Measurements from ENCODE around the gene PARD3B.

PARD3B gene

DNA sequence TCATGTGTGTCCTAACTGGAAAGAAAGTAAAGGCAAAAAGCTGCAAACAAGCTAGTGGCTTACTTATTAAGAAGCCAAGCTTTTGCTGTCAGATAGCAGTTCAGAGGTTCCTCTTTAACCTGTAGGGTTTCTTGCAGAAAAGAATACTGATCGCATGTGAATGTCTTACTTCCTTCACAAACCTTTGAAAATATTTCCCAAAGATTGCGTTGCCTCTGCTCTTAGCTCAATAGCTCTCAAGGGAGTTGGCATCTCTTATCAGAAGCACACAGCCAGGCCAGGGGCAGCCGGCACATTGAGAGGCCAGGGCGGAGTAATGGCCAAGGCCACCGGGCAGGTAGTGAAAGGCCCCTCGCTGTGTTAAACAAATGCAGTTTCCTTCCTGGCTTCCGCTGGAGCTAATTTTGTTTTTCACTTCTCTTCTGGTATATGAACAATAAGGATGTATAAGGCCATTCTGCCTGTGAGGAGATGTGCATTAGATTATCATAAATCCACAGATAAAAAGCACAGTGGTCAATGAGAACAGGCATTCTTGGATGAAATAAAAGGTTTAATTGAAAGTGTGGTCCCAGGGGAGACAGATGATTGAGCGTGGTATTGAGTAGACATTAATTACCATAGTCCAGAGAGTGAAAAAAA, 594.7 kb downstream of the PARD3B start:
- TF ChIP-seq, protein P1, sequence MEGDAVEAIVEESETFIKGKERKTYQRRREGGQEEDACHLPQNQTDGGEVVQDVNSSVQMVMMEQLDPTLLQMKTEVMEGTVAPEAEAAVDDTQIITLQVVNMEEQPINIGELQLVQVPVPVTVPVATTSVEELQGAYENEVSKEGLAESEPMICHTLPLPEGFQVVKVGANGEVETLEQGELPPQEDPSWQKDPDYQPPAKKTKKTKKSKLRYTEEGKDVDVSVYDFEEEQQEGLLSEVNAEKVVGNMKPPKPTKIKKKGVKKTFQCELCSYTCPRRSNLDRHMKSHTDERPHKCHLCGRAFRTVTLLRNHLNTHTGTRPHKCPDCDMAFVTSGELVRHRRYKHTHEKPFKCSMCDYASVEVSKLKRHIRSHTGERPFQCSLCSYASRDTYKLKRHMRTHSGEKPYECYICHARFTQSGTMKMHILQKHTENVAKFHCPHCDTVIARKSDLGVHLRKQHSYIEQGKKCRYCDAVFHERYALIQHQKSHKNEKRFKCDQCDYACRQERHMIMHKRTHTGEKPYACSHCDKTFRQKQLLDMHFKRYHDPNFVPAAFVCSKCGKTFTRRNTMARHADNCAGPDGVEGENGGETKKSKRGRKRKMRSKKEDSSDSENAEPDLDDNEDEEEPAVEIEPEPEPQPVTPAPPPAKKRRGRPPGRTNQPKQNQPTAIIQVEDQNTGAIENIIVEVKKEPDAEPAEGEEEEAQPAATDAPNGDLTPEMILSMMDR (conservative IDR thresholded peaks at IDR 0.05; ENCODE audit: low read depth, low read length), result no peak
- H3K4me3 ChIP-seq (ENCODE audit: low read length), result no peak overlapping the region
- DNase-seq (ENCODE audit: low read depth), result no peak

DNA sequence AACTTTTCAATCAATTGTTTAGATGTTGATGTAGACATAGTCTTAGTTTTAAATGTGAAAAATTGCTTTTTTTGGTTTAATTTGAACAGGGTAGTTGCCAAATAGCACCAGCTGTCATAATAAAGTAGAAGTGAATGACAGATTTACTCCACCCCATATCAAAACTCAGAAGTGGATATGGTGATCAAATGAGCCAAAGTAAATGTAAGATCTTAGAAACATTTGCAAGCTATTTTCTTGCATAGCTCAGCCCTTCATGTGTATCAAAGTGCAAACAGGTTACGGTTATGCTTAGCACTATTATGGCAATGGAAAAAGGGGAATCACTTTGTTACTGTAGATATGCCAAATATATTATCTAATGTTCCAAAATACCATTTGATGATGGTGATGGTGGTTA, 596.1 kb downstream of the PARD3B start:
- no peak for DNase-seq (ENCODE audit: low read depth)
- no peak overlapping the region for H3K4me3 ChIP-seq (ENCODE audit: low read length)
- TF ChIP-seq, protein P1 (conservative IDR thresholded peaks at IDR 0.05; ENCODE audit: low read depth, low read length), result no peak

DNA sequence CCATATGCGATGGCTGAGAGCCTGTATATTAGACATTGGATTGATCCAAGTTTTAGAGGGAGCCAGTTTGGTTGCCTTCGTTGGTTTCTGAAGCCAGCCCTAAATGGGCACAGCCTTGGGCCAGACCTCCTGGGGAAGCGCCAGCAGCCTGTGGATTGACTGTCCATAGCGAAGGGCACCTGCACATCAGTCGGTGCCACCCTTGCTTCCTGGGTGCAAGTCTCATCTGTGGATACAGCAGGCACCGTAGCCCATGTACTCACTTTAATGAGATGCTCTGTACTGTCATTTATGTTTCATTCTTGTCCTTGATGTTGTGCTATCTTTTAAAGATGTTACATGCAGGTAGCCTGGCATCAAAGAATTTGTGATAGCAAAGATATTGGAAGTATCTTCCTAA, 600.6 kb downstream of the PARD3B start:
- no peak for DNase-seq (ENCODE audit: low read depth)
- TF ChIP-seq, protein P1 (conservative IDR thresholded peaks at IDR 0.05; ENCODE audit: low read depth, low read length), result no peak
- H3K4me3 ChIP-seq (ENCODE audit: low read length), result no peak overlapping the region

DNA sequence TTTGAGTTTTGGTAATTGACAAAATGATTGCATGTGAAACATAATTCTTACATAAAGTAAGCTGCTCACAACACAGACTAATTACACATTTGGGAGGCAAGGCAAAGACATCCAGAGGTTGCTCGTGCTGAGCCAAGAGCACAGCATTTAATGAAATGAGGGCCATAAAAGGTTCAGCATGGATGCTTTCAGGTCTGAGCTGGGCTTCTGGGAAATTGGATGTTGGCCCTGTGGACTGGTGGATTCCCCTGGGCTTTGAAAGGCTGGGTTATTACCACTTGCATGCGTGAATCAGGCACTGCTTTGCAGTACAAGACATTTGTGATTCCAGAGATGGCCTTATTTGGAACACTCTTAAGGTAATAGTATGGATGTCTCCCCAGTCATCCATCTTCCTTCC, 603.5 kb downstream of the PARD3B start:
- no peak overlapping the region for H3K4me3 ChIP-seq (ENCODE audit: low read length)
- DNase-seq (ENCODE audit: low read depth), result no peak
- TF ChIP-seq, protein P1 (conservative IDR thresholded peaks at IDR 0.05; ENCODE audit: low read depth, low read length), result no peak

DNA sequence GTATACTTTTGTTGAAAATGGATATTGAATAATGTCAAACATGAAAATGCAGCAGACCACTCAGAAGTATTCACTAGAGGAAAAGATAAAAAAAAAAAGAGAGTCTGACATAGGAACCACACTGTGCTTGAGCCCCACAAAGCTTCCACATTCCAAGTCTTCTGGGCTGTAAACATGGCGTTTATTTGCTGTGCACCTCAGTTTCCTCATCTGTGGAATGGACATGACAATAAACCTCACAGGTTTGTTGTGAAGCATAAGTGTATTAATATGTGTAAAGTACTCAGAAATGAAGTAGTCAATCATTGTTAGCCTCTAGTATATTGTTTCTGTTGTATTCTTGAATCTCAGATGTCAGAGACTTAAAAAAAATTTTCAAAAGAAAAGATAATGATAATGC, 611.2 kb downstream of the PARD3B start:
- DNase-seq (ENCODE audit: low read depth), result no peak
- no peak overlapping the region for H3K4me3 ChIP-seq (ENCODE audit: low read length)
- TF ChIP-seq, protein P1 (conservative IDR thresholded peaks at IDR 0.05; ENCODE audit: low read depth, low read length), result no peak

DNA sequence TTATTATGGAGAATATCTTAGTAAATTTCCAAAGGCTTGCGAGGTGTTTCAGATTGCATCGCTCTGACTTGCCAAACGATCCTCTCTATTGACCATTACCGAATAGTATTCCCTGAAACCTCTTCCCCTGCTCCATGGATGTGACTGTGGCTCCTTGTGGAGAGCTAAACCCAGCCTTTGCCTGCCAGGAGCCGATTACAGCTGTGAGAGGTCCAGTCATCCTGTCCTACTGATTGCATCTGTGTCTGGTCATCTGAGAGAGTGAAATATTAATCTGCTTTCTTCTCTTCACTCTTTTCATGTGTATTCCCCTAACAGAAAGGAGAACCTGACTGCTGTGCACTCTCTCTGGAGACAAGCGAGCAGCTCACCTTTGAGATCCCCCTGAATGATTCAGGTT, 613.1 kb downstream of the PARD3B start:
- TF ChIP-seq, protein P1 (conservative IDR thresholded peaks at IDR 0.05; ENCODE audit: low read depth, low read length), result no peak
- H3K4me3 ChIP-seq (ENCODE audit: low read length), result no peak overlapping the region
- DNase-seq (ENCODE audit: low read depth), result no peak

DNA sequence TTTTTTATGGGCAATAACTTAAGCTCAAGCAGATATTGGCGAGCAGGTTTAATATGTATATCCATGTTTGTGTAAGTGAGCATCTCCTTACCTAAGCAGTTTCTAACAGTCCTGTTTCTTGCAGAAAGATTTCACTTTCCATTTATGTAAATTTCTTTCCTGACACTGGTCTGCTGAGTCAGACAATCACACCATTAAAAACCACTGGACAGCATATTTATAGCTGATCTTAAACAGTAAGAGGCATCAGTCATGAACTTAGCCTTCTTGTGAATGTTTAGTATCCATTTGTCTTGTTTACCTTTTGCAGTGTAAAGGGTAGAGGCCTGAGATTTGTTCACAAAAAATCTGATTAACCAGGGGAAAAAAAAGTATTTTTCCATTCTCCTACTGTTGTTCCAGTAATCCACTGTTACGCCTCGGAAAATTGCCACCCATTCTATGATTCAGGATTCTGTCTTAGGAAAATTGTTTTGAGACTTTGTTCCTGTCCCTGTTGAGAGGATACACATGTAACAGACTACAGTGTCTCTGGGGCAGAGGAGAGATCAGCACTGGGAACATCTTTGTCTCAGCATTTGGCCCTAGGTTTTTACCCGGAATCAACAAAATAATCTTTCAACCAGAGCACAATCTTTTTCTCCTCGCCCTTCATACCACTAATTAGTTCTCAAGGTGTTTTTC, 616.0 kb downstream of the PARD3B start:
- DNase-seq (ENCODE audit: low read depth), result no peak
- no peak overlapping the region for H3K4me3 ChIP-seq (ENCODE audit: low read length)
- TF ChIP-seq, protein P1 (conservative IDR thresholded peaks at IDR 0.05; ENCODE audit: low read depth, low read length), result no peak

Data from retinal pigment epithelial cell (primary cell).